Measurements from ENCODE around the gene ARHGAP19. TPM values are rescaled to one million over a fixed set of nuclear protein-coding genes. Genes with fewer than 3 reads are reported as not detected.
A peak's percentile ranks its signal among the peaks of the same experiment; 100 is the strongest.

Gene ARHGAP19
- total and polyA plus RNA-seq, 9 of the 15 experiments (the other 6 are each of a cell fraction or from before 2014, with no cell fraction given), result 14.8 to 49.5 (median 26.8) TPM

- DNase-seq (ENCODE audit: extremely low read depth in 1 of 4, low spot score in 3 of 4) (no peak), FAIRE-seq (peak; percentile 15), ATAC-seq (peak; percentile 57)
- H3K9me1 ChIP-seq (ENCODE audit: control insufficient read depth, insufficient read depth, low read length), result no peaks in the 10 kb centered on the region
- H3K4me3 ChIP-seq, result no peak overlapping the region
- BruUV-seq (replicated peaks), result no TSS peak
- H3K9ac ChIP-seq (ENCODE audit: insufficient read depth in 1 of 2, low read depth in 2 of 2, low read length in 2 of 2), result peak overlapping the region; percentile 5 to 47; a peak in 3 of 4 replicates
- WGBS (ENCODE audit: insufficient coverage, low coverage, missing lambda C conversion rate), result 11% methylated on average over 3 of the region's 3 CpGs
- H3K9me3 ChIP-seq (replicated peaks; ENCODE audit: control insufficient read depth, insufficient read depth, low read depth, low read length), result no peaks in the 10 kb centered on the region
- no peaks in the 10 kb centered on the region for H3K79me2 ChIP-seq (ENCODE audit: control insufficient read depth, insufficient read depth, low read length)
- in situ Hi-C loops (cut with MboI), result no loop called here
- no peak for TF ChIP-seq SMARCA4 (IDR thresholded peaks at IDR 0.05)
- TF ChIP-seq LEF1 (IDR thresholded peaks at IDR 0.05), result 0 out of 2 replicates have a peak, but pooled peaks have one; percentile 12
- TF ChIP-seq CXXC5 (CRISPR knock-in tag; IDR thresholded peaks at IDR 0.05), result no peak
- no peak for TF ChIP-seq HDAC3 (IDR thresholded peaks at IDR 0.05; ENCODE audit: borderline replicate concordance, partially characterized antibody)
- no peak for TF ChIP-seq BRF2 (IDR thresholded peaks at IDR 0.05; ENCODE audit: borderline replicate concordance, insufficient read depth, insufficient read length)
- TF ChIP-seq CBX3 (IDR thresholded peaks at IDR 0.05; ENCODE audit: borderline replicate concordance in 1 of 2, low read length in 2 of 2), result no peak
- TF ChIP-seq NR2C1 (IDR thresholded peaks at IDR 0.05), result 0 out of 2 replicates have a peak, but pooled peaks have one; percentile 5
- no peak for TF ChIP-seq NR2C1 (tag; IDR thresholded peaks at IDR 0.05)
- 0 out of 2 replicates have a peak, but pooled peaks have one; percentile 6 for TF ChIP-seq EGR1 (conservative IDR thresholded peaks at IDR 0.05)
- TF ChIP-seq ID3 (CRISPR knock-in tag; IDR thresholded peaks at IDR 0.05), result no peak
- TF ChIP-seq ID3 (tag; IDR thresholded peaks at IDR 0.05), result 0 out of 2 replicates have a peak, but pooled peaks have one; percentile 53
- no peak for TF ChIP-seq NFYB (IDR thresholded peaks at IDR 0.05; ENCODE audit: extremely low read depth, insufficient read length)
- TF ChIP-seq ZFX (CRISPR knock-in tag; IDR thresholded peaks at IDR 0.05), result peak; percentile 34; the same call in 1 of the 2 replicates
- TF ChIP-seq RFX1 (IDR thresholded peaks at IDR 0.05), result no peak
- TF ChIP-seq ARID4B (CRISPR knock-in tag; IDR thresholded peaks at IDR 0.05), result no peak
- H3K27me3 ChIP-seq (ENCODE audit: control insufficient read depth in 2 of 2, insufficient read depth in 2 of 2, low read length in 2 of 2), result no peaks in the 10 kb centered on the region
- ChIA-PET CTCF (ENCODE audit: low intra/inter-chr PET ratio) (no interaction called here), POLR2A (interaction anchor here (0.6 to 1.2 kb wide), 3 partner anchors 13 to 80 kb away, joined by 3 read pairs; no protein-coding TSS in a partner anchor)
- intact Hi-C loops (cut with micrococcal nuclease), result no loop called here
- H3K27ac ChIP-seq (ENCODE audit: extremely low read depth, low read depth, low read length), result peak overlapping the region; percentile 75
- H4K20me1 ChIP-seq (replicated peaks; ENCODE audit: control insufficient read depth, insufficient read depth, low read length), result no peaks in the 10 kb centered on the region
- H3K36me3 ChIP-seq (ENCODE audit: control insufficient read depth, insufficient read depth, low read length), result no peaks in the 10 kb centered on the region
- peak overlapping the region; percentile 73 for H2AFZ ChIP-seq (ENCODE audit: low read depth, low read length)
- peak overlapping the region; percentile 39 for H3K4me2 ChIP-seq (ENCODE audit: insufficient read depth, low read length)
- peaks cover 16 to 20% of the 10 kb centered on the region in 2 experiments; a peak in 4 of 5 replicates for H3K4me1 ChIP-seq (replicated peaks in 1 of 2; ENCODE audit: control insufficient read depth in 2 of 2, insufficient read depth in 2 of 2, low read length in 2 of 2)
Measured at GRCh38 chr10:97298223-97298571, 5.8 kb upstream of the ARHGAP19 start.

All from K562 (cell line).